ENCODE results near the gene KCTD10.
"Not testable (repeated sequence)": the region's sequence is repeated elsewhere in the genome, so short reads cannot be mapped to it uniquely, and the experiment has no call there.

Gene KCTD10

GRCh38 chr12:109493938-109494337 lies 16.8 kb upstream of the KCTD10 start:
- no peak for DNase-seq

- DNase-seq = no peak
Measured at GRCh38 chr12:109493090-109493489, 16.0 kb upstream of the KCTD10 start.

- DNase-seq = no peak
Measured at GRCh38 chr12:109492371-109492770, 15.3 kb upstream of the KCTD10 start.

- no peak for DNase-seq
Measured at GRCh38 chr12:109491671-109492070, 14.6 kb upstream of the KCTD10 start.

- DNase-seq = no peak
Measured at GRCh38 chr12:109489955-109490565, 13.0 kb upstream of the KCTD10 start.

GRCh38 chr12:109489016-109489954 lies 12.2 kb upstream of the KCTD10 start:
- DNase-seq = no peak

DNA sequence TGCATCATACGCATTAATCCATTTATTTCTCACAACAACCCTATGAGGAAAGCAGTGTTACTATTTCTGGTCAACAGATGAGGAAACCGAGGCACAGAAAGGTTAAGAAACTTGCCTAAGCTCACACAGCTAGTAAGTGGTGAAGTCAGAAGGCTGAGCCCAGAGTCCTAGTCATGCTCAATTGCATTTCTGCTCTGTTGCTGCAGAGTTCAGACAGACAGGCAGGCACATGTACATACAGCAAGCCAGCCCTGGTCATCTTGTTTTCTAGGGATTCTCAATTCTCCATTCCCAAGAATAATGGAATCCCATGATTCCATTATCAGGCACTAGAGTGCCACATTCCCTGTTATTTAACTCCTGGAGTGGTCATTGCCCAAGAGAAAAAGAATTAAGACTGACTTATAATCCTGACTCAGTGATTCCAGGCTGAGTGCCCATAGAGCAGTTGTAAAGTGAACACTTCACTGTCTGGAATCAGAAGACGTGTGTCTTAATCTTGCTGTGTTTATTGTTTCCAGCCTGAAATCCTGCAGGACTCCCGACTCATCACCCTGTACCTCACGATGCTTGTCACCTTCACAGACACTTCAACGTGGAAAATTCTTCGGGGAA lies 11.1 kb upstream of the KCTD10 start:
- no peak for DNase-seq

GRCh38 chr12:109487181-109488050 lies 10.3 kb upstream of the KCTD10 start:
- DNase-seq = no peak

DNA sequence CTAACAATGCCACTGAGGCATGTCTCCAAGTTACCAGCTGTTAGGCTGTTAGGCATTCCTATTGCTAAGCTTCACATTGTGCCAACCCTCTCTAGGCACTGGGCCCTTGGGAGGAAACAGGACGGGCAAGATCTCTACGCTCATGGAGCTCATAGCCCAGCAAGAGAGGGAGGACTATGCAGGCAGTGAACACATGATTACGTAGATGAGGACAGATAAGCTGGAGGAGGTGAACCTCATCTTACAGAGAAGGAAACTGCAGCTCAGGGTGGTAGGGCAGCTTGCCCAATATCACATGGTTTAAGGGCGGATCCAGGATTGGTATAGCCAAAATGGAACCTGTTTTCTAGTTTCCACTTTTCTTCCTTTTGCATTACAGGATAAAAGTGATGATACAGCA lies 8.1 kb upstream of the KCTD10 start:
- DNase-seq = no peak

DNA sequence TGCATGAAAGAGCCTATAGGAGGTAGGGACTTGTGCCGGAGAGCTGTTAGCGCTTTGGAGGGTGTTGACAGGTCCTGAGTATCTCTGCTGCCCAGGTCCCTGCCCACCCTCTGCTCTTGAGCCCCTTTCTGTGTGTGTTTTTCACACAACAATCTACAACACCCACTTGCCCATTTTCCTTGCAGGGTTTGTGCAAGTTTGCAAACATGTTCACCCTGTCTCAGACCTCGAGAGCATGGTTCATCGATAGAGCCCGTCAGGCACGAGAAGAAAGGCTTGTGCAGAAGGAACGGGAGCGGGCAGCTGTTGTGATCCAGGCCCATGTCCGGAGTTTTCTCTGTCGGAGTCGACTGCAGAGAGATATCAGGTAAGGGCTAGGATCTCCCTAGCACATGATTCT lies 6.2 kb upstream of the KCTD10 start:
- DNase-seq = no peak

GRCh38 chr12:109482894-109483293 lies 5.8 kb upstream of the KCTD10 start:
- DNase-seq = peak; percentile 34

DNA sequence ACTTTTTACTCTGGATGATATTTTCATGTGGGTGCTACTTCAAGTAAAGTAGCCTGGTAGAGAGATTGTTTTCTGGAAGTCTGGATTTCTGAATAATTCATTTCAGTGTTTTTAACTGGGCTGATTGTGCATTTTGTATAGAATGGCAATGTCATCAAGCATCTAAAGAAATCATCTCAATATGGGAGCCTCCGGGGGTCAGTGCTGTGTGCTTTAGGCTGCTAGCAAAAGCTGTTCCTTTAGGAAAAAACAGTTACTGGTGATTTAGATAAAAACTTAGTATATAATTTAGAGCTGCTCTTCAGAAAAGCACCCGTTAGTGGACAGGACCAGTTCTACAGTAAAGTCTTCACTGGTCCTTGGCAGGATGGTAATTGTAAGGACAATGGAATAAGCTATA lies 5.4 kb upstream of the KCTD10 start:
- DNase-seq = no peak

GRCh38 chr12:109481863-109482262 lies 4.8 kb upstream of the KCTD10 start:
- DNase-seq = no peak

- no peak for DNase-seq
Measured at GRCh38 chr12:109480356-109480755, 3.3 kb upstream of the KCTD10 start.

DNA sequence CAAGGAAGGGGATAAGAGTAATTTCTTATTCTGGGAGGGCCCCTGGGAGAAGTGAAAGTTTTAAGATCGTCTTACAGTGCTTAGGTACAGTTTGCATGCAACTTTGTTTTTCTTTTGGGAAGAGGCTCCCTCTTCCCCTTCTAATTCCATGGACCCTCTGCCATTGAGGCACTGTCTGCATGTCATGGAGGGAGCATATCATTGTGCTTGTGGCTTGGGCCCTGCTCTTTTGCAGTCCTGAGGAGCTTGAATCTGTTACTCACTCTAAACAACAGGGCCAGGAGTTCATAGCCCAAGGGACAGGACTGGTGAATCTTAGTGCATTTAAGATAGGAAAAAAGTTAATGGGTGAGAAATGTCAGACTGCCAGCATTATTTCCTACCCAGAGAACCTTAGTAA lies 2.7 kb upstream of the KCTD10 start:
- DNase-seq = no peak

DNA sequence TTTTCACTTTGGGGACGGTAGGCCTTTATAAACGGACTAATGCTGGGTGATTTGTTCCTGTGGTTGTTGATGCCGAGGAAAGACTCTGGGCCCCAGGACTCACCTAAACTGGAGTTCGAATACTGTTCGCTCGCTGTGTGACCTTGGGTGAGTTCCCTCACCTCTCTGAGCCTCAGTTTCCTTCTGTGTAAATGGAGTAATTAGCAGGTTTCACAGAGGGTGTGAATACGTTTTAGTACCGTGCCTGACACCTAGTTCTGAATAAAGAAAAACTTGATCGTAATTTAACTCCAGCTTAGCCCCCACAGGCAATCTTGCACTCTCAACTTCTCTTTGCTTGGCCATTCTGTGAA lies 839 bp upstream of the KCTD10 start:
- no peak for DNase-seq

GRCh38 chr12:109476807-109477184 lies 304 bp downstream of the KCTD10 start:
- no peak for DNase-seq

DNA sequence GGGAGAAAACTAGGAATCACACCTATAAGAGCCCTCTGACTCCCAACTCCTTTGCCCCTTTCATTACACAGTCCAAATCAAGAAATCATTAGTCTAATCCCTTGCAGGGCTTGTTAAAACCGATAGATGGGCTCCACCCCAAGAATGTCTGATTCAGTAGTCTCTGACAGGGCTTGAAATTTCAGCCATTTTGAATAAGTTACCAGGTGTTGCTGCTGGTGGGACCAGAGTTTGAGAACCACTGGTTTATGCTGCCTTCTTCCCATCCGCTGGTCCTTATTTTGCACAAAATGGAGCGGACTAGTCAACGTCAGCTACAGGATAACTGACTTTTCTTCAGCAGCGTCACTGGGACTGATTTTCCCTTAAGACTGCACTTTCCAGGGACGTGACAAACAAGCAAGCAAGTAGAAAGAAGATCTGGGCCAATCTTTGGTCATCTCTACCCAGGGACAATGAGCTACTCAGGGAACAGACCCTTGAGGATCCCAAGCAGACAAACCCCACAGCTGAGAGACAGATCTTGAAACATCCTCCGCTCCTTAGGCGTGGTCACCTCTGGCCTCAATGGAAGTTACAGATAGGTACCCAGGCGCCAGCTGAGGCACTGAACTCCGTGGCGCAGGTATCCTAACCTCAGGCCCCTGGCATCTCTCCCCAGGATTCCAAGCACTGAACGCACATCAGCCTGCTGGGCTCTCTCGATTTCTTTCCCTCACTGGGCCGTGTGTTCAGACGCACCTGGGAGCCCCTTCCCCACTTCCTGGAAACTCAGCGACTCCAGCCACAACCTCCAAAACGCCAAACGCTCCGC lies 900 bp downstream of the KCTD10 start:
- DNase-seq = no peak

DNA sequence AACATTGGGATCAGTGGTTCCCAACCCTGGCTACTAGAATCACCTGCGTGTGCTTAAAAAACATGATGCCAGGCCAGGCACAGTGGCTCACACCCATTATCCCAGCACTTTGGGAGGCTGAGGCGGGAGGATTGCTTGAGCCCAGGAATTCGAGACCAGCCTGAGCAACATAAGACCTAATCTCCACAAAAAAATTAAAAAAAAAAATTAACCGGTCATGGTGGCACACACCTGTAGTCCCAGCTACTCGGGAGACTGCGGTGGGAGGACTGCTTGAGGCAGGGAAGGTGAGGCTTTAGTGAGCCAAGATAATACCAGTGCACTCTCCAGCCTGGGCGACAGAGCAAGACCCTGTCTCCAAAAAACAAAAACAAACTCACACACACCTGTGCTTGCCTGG lies 2.0 kb downstream of the KCTD10 start:
- no peak for DNase-seq

- not testable (repeated sequence) for DNase-seq
Measured at GRCh38 chr12:109473526-109474270, 3.4 kb downstream of the KCTD10 start.

DNA sequence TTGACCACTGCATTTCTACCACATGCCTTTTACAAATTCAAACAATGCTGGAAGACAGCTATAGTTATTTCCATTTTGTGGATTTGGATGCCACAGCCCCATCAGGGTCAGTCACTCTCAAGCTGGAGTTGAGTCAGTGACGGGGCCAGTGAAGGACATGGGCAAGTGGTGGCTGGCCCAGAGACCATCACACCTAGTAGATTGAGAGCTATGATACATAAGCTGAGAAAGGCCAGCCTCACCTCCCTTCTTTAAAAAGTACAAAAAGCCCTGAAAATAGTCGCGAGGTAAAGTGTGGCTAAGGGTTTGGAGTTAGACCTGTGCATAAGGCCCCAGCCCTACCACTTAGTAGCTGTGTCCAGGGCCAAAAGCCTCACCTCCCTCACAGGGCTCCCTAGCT lies 4.1 kb downstream of the KCTD10 start:
- DNase-seq = no peak

GRCh38 chr12:109469517-109469916 lies 7.6 kb downstream of the KCTD10 start:
- no peak for DNase-seq
